H1 (cell line): ENCODE results near the gene MNX1. TPM values are rescaled to one million over a fixed set of nuclear protein-coding genes. Genes with fewer than 3 reads are reported as not detected.

Experiments
- CBX5 ChIP-seq: fragments of 300-800, 300-1000 bp; sonication (generic); IDR thresholded peaks from 2 replicates; pipeline ENCODE4 v1.7.1; 2016; ENCODE audit warnings: antibody characterized with exemption, low read length, low read depth
- CREB1 ChIP-seq: IDR thresholded peaks from 2 replicates; pipeline ENCODE4 v1.6.1; 2012; ENCODE audit warnings: inconsistent platforms
- KDM1A ChIP-seq: fragments of 200-600, 300-600 bp; sonication (generic); IDR thresholded peaks from 2 replicates; pipeline ENCODE4 v1.7.1; 2016; ENCODE audit warnings: mild to moderate bottlenecking, low read length, borderline replicate concordance
- NANOG ChIP-seq: IDR thresholded peaks from 2 replicates; pipeline ENCODE4 v1.6.1; 2011; ENCODE audit warnings: low read length, low read depth, mild to moderate bottlenecking, inconsistent platforms; ENCODE audit not compliant: insufficient read depth, poor library complexity, severe bottlenecking
- NRF1 ChIP-seq: IDR thresholded peaks from 2 replicates; pipeline ENCODE4 v1.6.1; 2011; ENCODE audit warnings: mild to moderate bottlenecking, low read depth, low read length, improper control_type of control experiment
- PHF8 ChIP-seq: fragments of 200-600 bp; sonication (generic); conservative IDR thresholded peaks from 2 replicates; pipeline ENCODE4 v1.7.1; 2012; ENCODE audit warnings: low read depth, mild to moderate bottlenecking, inconsistent platforms, low read length, moderate library complexity
- RAD21 ChIP-seq, 2 experiments: IDR thresholded peaks in 1 of 2; conservative IDR thresholded peaks in 1 of 2; 2 replicates each; pipeline ENCODE4 v1.6.1; 2011; ENCODE audit warnings: low read depth in 2 of 2, low read length in 2 of 2, improper control_type of control experiment in 1 of 2, inconsistent platforms in 1 of 2, mild to moderate bottlenecking in 1 of 2, moderate library complexity in 1 of 2
- RNF2 ChIP-seq: fragments of 200-900, 300-1000 bp; sonication (generic); IDR thresholded peaks from 2 replicates; pipeline ENCODE4 v1.7.1; 2016; ENCODE audit warnings: borderline replicate concordance, low read depth, mild to moderate bottlenecking, antibody characterized with exemption, low read length; ENCODE audit not compliant: poor library complexity, severe bottlenecking; ENCODE audit errors: missing control alignments
- polyA plus RNA-seq, 7 experiments: library from polyadenylated mRNA; depleted of rRNA in 3 of 7; stranded (reverse) in 5 of 7; unstranded in 2 of 7; fragments of >200 nt in 5 of 7; fragments of 200-250 nt in 2 of 7; gene quantifications; 1 replicate in 5 of 7; 2 replicates in 1 of 7; 4 replicates in 1 of 7; pipeline versions ENCODE4 v1.2.1 to v1.2.3, GENCODE V29; 2011 to 2013; ENCODE audit warnings: missing spikeins in 2 of 7, mixed read lengths in 2 of 7
- total RNA-seq: library from RNA; stranded (reverse); fragmentation: NEBNext Ultra II Directional; extraction: Animal tissue kit (Norgen Biotek cat#: 25700); gene quantifications from 2 replicates; pipeline ENCODE4 v1.2.1, GENCODE V29; 2021

The MNX1 gene
- total and polyA plus RNA-seq, 2 of the 8 experiments (the other 6 are each of a cell fraction or from before 2014, with no cell fraction given) = 0.39 TPM; not detected in 1

DNA sequence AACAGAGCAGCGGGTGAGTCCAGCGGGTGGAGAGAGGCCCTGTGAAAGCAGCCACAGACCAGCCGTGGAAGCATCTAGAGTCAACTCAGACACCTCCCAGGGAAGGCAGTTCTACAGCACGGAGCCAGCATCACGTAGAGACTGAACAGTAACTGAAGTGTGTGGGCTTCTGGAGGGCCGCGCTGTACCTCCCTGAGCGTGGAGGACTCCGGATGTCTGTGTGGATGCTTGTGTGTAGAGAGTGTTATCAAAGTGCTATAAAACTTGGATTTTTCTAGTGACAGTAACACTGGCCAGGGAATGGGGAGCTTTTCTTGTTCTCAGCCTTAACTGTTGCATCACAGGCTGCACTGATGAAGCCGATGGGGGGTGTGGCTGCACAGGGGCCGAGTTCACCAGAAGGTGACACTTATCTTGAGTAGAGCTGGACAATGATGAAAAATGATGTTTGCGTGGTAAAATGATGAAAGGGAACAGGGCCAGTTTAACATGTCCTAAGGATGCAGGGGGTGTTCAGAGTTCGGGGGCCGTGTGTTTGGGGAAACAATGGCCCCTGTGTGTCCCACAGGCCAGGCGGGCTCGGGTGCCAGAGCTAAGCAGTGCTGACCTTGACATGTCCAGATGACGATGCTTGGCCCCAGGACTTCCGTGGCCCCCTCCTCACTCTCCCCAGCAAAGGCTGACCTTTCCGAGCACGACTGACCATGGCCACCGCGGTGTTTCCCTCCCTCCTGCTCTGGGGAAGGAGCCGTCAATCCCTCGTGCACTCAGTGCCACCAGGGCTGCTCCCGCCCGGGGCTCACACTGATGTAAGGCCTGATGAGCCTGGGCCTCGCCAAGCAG, 21.9 kb downstream of the MNX1 start (continued):
- TF ChIP-seq NRF1 (no peak), NANOG (no peak), CREB1 (no peak), PHF8 (no peak), KDM1A (no peak), RAD21 (IDR thresholded peaks at IDR 0.05 in 1 of 2, conservative IDR thresholded peaks at IDR 0.05 in 1 of 2; ENCODE audit: low read depth in 2 of 2, low read length in 2 of 2) (no peak), CBX5 (no peak), RNF2 (no peak)
